ENCODE results near the gene TMED10.

TMED10 gene

GRCh38 chr14:75176142-75176820 is at the start of gene TMED10:
TSS of gene TMED10 (minus strand) at chr14:75176612. CDS start at chr14:75176579, 33 bp downstream.
- no peak for DNase-seq (ENCODE audit: low read depth)

- DNase-seq (ENCODE audit: low read depth), result no peak
Measured at GRCh38 chr14:75224561-75224960, 48.1 kb upstream of the TMED10 start.

DNA sequence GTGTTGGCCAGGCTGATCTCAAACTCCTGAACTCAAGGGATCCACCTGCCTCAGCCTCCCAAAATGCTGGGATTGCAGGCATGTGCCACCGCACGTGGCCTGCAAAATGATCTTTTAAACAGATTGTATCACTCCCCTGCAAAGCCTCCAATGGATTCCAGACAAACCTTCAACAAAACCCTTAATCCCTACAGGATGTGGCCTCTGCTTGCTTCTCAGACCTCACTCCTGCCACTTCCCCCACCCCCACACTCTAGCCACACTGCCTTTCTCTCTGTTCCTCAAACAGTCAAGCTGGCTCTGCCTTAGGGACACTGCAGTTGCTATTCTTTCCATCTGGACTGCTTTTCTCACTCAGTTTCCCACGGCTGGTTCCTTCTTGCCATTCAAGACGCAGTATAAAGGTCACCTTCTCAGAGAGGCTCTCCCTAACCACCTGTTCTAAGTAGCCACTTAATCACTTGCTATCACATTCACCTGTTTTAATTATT is 47.3 kb upstream of the TMED10 start:
- no peak for DNase-seq (ENCODE audit: low read depth)

DNA sequence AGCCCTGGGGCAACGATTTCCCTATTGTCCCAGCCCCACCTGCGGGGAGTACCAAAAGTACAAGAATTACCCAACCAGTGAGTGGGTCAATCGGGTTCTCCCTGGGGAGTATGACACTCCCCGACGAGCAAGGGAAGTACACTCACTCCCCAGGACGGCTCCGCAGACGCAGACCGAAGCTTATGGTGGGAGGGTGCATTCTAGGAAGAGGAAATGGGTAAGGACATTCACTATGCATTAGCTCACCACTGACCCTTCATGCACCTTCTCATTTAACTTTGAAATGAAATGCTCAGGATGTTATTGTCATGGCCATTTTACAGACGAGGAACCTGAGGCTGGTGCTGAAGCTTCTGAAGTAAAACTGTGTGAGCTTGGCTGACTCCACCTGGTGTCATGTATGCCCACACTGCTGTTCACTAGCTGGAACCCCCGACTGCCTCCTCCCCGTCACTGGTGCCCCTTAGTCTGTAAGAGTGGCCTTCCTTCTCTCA is 45.8 kb upstream of the TMED10 start:
- DNase-seq (ENCODE audit: low read depth), result no peak

DNA sequence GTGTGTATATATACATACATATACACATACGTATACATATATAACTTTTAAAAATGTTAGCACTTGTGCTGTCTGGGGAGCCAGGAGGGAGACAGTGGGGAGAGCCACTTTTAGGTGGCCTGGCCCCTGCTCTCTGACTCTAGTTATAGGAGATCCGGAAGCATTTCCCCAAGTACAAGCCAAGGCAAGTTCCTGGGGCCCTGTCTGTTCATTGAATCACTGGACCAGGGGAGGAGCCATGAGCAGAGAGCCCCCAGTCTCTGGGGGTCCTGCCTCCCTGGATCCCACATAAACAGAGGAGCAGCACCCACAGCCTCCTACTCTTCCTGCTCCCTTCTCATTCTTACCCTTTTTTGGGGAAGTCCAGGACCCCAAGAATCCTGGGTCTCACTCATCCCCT is 45.4 kb upstream of the TMED10 start:
- DNase-seq (ENCODE audit: low read depth), result no peak

- no peak for DNase-seq (ENCODE audit: low read depth)
Measured at GRCh38 chr14:75220156-75220555, 43.7 kb upstream of the TMED10 start.

- no peak for DNase-seq (ENCODE audit: low read depth)
Measured at GRCh38 chr14:75217508-75218206, 41.2 kb upstream of the TMED10 start.

GRCh38 chr14:75216427-75217006 is 40.1 kb upstream of the TMED10 start:
- DNase-seq (ENCODE audit: low read depth), result no peak

DNA sequence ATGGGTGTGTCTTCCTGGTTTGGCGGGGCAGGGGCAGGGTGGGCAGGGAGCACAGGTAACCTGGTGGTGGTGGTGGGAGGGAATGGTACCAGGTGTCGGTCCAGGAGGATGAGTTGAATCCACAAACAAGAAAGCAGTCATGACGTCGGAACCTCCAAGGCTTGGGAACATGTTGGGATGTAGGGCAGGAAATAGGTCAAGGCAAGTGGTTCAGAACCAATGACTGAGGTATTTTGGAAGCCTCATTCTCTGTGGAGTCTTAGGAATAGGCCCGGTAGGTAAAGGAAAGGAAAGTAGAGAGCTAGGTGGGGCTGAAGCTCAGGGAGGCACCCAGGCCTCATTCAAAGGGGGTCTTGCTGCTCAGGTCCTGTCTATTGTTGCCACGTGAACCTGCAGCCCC is 39.1 kb upstream of the TMED10 start:
- DNase-seq (ENCODE audit: low read depth), result no peak

- DNase-seq (ENCODE audit: low read depth), result no peak
Measured at GRCh38 chr14:75214558-75214957, 38.1 kb upstream of the TMED10 start.

DNA sequence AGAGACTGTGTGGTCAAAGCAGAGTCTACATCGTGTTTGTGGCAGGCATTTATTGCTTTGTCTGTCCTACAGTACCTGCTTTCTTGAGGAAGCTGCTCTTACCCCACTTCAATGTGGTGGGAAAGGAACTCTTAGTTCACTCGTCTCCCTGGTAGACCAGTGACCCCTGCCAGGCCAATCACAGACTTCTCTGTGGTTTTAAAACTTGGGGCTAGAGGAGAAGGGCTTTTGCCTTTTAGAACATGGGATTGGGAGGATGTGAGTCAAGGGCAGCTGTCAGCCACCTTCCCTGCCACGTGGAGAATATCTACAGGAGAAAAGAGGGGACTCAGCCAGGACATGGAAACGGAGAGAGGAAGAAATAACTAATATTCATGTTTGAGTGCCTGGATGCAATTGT is 36.8 kb upstream of the TMED10 start:
- no peak for DNase-seq (ENCODE audit: low read depth)

- no peak for DNase-seq (ENCODE audit: low read depth)
Measured at GRCh38 chr14:75208843-75209242, 32.4 kb upstream of the TMED10 start.

GRCh38 chr14:75206190-75206589 is 29.8 kb upstream of the TMED10 start:
- no peak for DNase-seq (ENCODE audit: low read depth)

- peak; percentile 34 for DNase-seq (ENCODE audit: low read depth)
Measured at GRCh38 chr14:75205591-75205990, 29.2 kb upstream of the TMED10 start.

- DNase-seq (ENCODE audit: low read depth), result peak; percentile 27
Measured at GRCh38 chr14:75204116-75204515, 27.7 kb upstream of the TMED10 start.

GRCh38 chr14:75202657-75203056 is 26.2 kb upstream of the TMED10 start:
- DNase-seq (ENCODE audit: low read depth), result no peak

- no peak for DNase-seq (ENCODE audit: low read depth)
Measured at GRCh38 chr14:75201087-75201486, 24.7 kb upstream of the TMED10 start.

DNA sequence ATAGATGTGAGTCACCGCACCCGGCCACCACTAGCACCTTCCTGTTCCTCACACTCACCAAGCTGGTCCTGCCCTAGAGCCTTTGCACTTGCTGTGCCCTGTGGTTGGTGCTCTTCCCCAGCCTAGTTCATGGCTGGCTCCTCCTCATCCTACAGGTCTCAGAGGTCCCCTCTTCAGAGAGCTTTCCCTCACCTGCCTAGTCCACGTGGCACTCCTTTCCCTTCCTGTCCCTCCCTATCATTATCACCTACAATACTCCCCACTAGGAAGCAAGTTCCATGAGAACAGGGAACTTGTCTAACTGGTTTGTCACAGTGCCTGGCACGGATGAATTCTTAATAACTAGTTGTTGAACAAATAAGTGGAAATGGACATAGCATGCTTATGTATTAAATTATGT is 24.0 kb upstream of the TMED10 start:
- DNase-seq (ENCODE audit: low read depth), result no peak

DNA sequence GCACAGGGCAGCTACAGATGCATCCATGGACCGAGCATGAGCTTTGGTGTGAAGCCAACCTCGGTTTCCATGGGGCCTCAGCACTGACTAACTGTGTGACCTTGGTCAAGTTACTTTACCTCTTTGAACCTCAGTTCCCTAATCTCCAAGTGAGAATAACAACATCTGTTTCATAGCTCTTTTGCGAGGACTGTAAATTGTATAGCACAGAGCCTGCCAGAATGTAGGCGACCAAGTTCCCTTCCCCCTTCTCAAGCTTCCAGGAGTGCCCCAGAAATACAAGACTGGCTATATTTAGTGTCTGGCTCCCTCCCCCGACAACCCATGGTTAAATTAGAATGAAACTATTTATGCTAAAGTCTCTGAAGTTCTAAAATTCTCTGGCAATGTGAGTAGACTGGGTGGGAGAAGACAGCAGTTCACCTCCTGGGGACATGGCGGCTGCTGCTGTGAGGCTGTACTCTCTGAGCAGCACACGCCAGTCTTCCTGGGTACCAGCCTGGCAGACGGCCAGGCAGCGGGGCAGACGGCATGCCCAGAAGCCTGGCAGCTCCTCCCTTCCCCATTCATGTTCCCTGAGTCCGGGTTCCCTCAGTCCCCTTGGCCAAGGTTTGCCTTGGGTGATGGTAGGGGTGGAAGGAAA is 22.0 kb upstream of the TMED10 start:
- no peak for DNase-seq (ENCODE audit: low read depth)

DNA sequence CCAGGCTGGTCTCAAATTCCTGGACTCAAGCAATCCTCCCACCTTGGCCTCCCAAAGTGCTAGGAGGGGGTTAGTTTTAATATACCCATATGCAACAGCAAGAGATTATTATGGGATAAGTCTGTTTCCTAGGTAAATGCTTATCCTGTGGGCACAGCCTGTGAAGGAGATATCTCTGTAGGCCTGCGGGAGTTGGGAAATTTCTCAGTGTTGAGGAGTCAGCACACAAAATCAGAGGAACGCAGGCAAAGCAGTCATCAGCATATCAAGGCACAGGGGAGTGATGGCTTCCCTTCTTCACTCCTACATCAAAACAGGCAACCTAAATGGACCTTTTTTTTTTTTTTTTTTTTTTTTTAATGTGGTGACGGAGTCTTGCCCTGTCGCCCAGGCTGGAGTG is 20.9 kb upstream of the TMED10 start:
- DNase-seq (ENCODE audit: low read depth), result no peak

GRCh38 chr14:75196468-75196867 is 20.1 kb upstream of the TMED10 start:
- DNase-seq (ENCODE audit: low read depth), result no peak

DNA sequence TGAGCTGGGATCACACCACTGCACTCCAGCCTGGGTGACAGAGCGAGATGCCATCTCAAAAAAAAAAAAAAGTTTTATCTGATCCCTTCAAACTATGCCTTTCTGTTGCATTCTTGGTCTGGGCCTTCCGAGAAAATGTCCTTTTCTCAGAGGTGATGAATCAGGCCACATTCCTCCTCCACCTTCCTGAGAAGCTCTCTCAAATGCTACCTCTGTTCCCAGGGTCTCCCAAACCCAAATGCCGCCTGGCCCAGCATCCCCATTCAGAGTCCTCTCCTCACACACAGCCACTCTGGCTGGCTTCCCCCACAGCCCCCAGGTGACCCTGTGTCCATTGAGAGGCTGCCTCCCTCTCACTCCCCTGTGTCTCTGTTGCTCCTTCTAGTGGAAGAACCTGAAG is 19.7 kb upstream of the TMED10 start:
- no peak for DNase-seq (ENCODE audit: low read depth)

GRCh38 chr14:75191100-75191499 is 14.7 kb upstream of the TMED10 start:
- DNase-seq (ENCODE audit: low read depth), result no peak
